ENCODE measurements around the gene RAPGEF1. TPM values are rescaled to one million over a fixed set of nuclear protein-coding genes. Genes with fewer than 3 reads are reported as not detected.

RAPGEF1 gene
- total RNA-seq, 1 experiment from 2014 or later: 61.5 TPM

DNA sequence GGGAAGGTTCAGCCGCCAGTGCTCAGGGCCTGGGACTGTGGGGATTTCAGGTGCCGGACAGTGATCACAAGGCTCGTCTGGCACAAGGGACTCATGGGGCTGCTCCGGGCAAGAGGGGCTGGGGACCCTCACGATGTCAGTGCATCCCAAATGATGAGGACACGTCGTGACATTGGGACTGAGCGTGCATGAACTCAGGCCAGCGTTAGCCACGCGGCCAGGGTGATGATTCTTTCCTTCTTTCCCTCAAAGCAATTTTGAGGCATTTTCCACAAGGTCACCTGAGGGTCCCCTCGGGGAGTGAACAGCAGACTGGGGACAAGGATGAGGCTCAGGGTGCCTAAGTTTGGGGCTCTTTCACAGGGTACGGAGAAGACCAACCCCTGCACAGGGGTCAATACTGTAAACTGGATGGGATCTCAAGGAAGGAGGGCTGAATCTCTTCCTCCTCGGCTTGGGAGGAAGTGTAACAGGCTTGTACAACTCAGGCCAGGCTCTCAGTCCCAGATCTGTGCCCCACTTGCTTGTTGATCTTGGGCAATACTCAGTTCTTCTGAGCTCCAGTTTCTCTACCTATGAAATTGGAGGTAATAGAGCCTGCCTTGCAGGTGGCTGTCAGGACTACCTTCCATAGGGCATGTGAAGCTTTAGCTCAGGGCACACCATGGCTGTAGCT is 116.1 kb downstream of the RAPGEF1 start:
- Histone ChIP-seq H3K27me3 (replicated peaks; ENCODE audit: insufficient read depth, low read depth, low read length, poor library complexity) (no peaks in the 10 kb centered on the region), H3K4me3 (ENCODE audit: low read depth, low read length, poor library complexity, severe bottlenecking) (no peak overlapping the region), H3K9me3 (ENCODE audit: low read depth, low read length, poor library complexity, severe bottlenecking) (no peaks in the 10 kb centered on the region), H3K36me3 (ENCODE audit: insufficient read depth, low read length, poor library complexity, severe bottlenecking) (peaks cover 8% of the 10 kb centered on the region), H3K27ac (ENCODE audit: low read depth, low read length, poor library complexity, severe bottlenecking) (no peak overlapping the region), H3K4me1 (ENCODE audit: insufficient read depth, low read length, poor library complexity, severe bottlenecking) (no peaks in the 10 kb centered on the region)
- intact Hi-C loops (cut with micrococcal nuclease; ENCODE audit: unreplicated experiment): no loop called here
- ChIA-PET CTCF (no interaction called here), POLR2A (ENCODE audit: low non-redundant PET) (no interaction called here)
- no peak for TF ChIP-seq CTCF (conservative IDR thresholded peaks at IDR 0.05; ENCODE audit: low read depth, low read length)
- TF ChIP-seq EZH2 (IDR thresholded peaks at IDR 0.05; ENCODE audit: borderline replicate concordance, low read depth, low read length, poor library complexity, severe bottlenecking): no peak
- DNase-seq (ENCODE audit: low spot score): no peak
- no TSS peak for BruUV-seq (replicated peaks)

DNA sequence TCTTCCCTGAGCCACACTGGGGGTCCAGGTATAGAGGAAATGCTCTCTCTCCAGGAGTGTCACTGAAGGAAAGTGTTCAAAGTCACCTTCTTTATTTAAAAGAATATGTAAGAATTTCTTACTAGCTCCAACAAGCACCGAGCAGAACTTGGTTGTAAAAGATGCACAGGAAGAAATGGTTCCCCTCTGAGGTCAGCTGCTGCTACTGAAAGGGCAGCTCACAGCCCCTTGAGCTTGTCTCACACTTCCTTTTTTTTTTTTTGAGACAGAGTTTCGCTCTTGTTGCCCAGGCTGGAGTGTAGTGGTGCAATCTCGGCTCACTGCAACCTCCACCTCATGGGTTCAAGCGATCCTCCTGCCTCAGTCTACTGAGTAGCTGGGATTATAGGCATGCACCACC is 117.4 kb downstream of the RAPGEF1 start:
- no TSS peak for BruUV-seq (replicated peaks)
- Histone ChIP-seq H3K27ac (ENCODE audit: low read depth, low read length, poor library complexity, severe bottlenecking) (no peak overlapping the region), H3K9me3 (ENCODE audit: low read depth, low read length, poor library complexity, severe bottlenecking) (no peaks in the 10 kb centered on the region), H3K27me3 (replicated peaks; ENCODE audit: insufficient read depth, low read depth, low read length, poor library complexity) (no peaks in the 10 kb centered on the region), H3K4me3 (ENCODE audit: low read depth, low read length, poor library complexity, severe bottlenecking) (no peak overlapping the region), H3K4me1 (ENCODE audit: insufficient read depth, low read length, poor library complexity, severe bottlenecking) (no peaks in the 10 kb centered on the region), H3K36me3 (ENCODE audit: insufficient read depth, low read length, poor library complexity, severe bottlenecking) (peaks cover 8% of the 10 kb centered on the region)
- ChIA-PET CTCF (no interaction called here), POLR2A (ENCODE audit: low non-redundant PET) (no interaction called here)
- TF ChIP-seq CTCF (conservative IDR thresholded peaks at IDR 0.05; ENCODE audit: low read depth, low read length) (no peak), EZH2 (IDR thresholded peaks at IDR 0.05; ENCODE audit: borderline replicate concordance, low read depth, low read length, poor library complexity, severe bottlenecking) (no peak)
- intact Hi-C loops (cut with micrococcal nuclease; ENCODE audit: unreplicated experiment): no loop called here
- DNase-seq (ENCODE audit: low spot score): no peak

DNA sequence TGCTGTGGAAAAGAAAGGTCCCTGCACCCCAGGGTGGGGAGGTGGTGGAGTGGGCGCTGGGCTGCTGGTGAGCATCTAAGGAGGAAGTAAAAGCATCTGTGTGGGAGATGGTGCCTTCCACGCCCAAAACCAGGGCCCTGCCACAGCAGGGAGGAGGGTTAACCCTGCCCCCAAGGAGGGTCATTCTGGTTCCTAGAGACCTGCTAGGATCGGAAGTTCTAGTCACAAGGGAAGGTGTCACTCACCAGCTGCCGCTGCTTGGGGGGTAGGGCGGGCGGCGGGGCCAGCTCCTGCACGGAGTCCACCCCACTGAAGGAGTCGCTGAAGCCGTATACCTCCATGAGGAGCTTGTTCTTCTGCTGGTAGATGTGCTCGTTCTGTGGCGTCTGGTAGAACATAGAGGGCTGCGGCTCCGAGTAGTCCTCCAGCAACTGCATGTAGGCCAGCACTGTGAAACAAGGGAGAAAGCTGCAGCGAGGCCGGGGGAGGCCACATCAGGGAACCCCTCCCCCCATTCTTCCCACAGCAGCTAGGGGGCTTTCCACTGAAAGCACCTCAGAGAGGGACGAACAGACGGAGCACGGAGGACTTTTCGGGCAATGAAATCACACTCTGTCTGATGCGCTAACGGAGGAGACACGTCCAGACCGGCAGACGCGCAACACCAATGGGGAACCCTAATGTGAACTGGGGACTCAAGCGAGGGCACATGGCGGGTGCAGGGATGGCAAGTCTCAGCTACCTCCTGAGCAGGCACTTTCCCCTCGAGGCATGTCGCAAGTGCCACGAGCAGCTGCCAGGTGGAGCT is 118.1 kb downstream of the RAPGEF1 start:
- Histone ChIP-seq H3K27me3 (replicated peaks; ENCODE audit: insufficient read depth, low read depth, low read length, poor library complexity) (no peaks in the 10 kb centered on the region), H3K36me3 (ENCODE audit: insufficient read depth, low read length, poor library complexity, severe bottlenecking) (peaks cover 8% of the 10 kb centered on the region), H3K4me1 (ENCODE audit: insufficient read depth, low read length, poor library complexity, severe bottlenecking) (no peaks in the 10 kb centered on the region), H3K4me3 (ENCODE audit: low read depth, low read length, poor library complexity, severe bottlenecking) (no peak overlapping the region), H3K27ac (ENCODE audit: low read depth, low read length, poor library complexity, severe bottlenecking) (no peak overlapping the region), H3K9me3 (ENCODE audit: low read depth, low read length, poor library complexity, severe bottlenecking) (no peaks in the 10 kb centered on the region)
- POLR2A ChIA-PET (ENCODE audit: low non-redundant PET): no interaction called here
- CTCF ChIA-PET: no interaction called here
- no TSS peak for BruUV-seq (replicated peaks)
- no peak for TF ChIP-seq EZH2 (IDR thresholded peaks at IDR 0.05; ENCODE audit: borderline replicate concordance, low read depth, low read length, poor library complexity, severe bottlenecking)
- no peak for TF ChIP-seq CTCF (conservative IDR thresholded peaks at IDR 0.05; ENCODE audit: low read depth, low read length)
- intact Hi-C loops (cut with micrococcal nuclease; ENCODE audit: unreplicated experiment): no loop called here
- no peak for DNase-seq (ENCODE audit: low spot score)

Data from A673 (cell line).